MM.1S (cell line): Measurements from ENCODE around the gene BACH2.

Source experiments
- DNase-seq: peaks from one replicate; pipeline ENCODE4 v3.0.0-alpha.2; 2015
- H2AFZ ChIP-seq: fragments of 300-600 bp; sonication (generic); 2 replicates; pipeline ENCODE4 v1.6.0; 2016; ENCODE audit warnings: antibody characterized with exemption, low read length
- H3F3A ChIP-seq: fragments of 300-600 bp; sonication (generic); 2 replicates; pipeline ENCODE4 v1.6.1; 2016; ENCODE audit warnings: mild to moderate bottlenecking, antibody characterized with exemption, low read length, moderate library complexity, mixed read lengths; ENCODE audit not compliant: insufficient read depth
- H3K27ac ChIP-seq: fragments of 300-600 bp; sonication (generic); 2 replicates; pipeline ENCODE4 v1.5.1; 2016; ENCODE audit warnings: mild to moderate bottlenecking, low read length
- H3K27me3 ChIP-seq: fragments of 300-600 bp; sonication (generic); replicated peaks from 2 replicates; pipeline ENCODE4 v1.6.0; 2016; ENCODE audit warnings: low read length; ENCODE audit not compliant: insufficient read depth
- H3K36me3 ChIP-seq: fragments of 300-600 bp; sonication (generic); replicated peaks from 2 replicates; pipeline ENCODE4 v1.6.1; 2016; ENCODE audit warnings: mild to moderate bottlenecking, low read length, mixed read lengths; ENCODE audit not compliant: insufficient read depth
- H3K4me1 ChIP-seq: fragments of 300-600 bp; sonication (generic); 2 replicates; pipeline ENCODE4 v1.6.1; 2016; ENCODE audit warnings: low read length, mixed read lengths
- H3K4me2 ChIP-seq: fragments of 300-600 bp; sonication (generic); 2 replicates; pipeline ENCODE4 v1.6.0; 2016; ENCODE audit warnings: low read depth, low read length
- H3K4me3 ChIP-seq: fragments of 300-600 bp; sonication (generic); 2 replicates; pipeline ENCODE4 v1.5.1; 2016; ENCODE audit warnings: low read length, mixed read lengths
- H3K79me2 ChIP-seq: fragments of 300-600 bp; sonication (generic); 2 replicates; pipeline ENCODE4 v1.6.1; 2016; ENCODE audit warnings: mixed run types, low read length, mixed read lengths
- H3K9ac ChIP-seq: fragments of 300-600 bp; sonication (generic); 2 replicates; pipeline ENCODE4 v1.6.1; 2016; ENCODE audit warnings: low read length, mixed read lengths
- H3K9me2 ChIP-seq: fragments of 300-600 bp; sonication (generic); replicated peaks from 2 replicates; pipeline ENCODE4 v1.6.1; 2016; ENCODE audit warnings: mild to moderate bottlenecking, low read length, mixed read lengths; ENCODE audit not compliant: insufficient read depth
- H3K9me3 ChIP-seq: fragments of 300-600 bp; sonication (generic); replicated peaks from 2 replicates; pipeline ENCODE4 v1.6.1; 2016; ENCODE audit warnings: mild to moderate bottlenecking, low read length, mixed read lengths; ENCODE audit not compliant: insufficient read depth
- H4K20me1 ChIP-seq: fragments of 300-600 bp; sonication (generic); 2 replicates; pipeline ENCODE4 v1.6.1; 2016; ENCODE audit warnings: mild to moderate bottlenecking, low read length, moderate library complexity, mixed read lengths; ENCODE audit not compliant: insufficient read depth
- CTCF ChIP-seq: fragments of 300-600 bp; sonication (generic); IDR thresholded peaks from 2 replicates; pipeline ENCODE4 v1.5.1; 2016; ENCODE audit warnings: antibody characterized with exemption, low read length, mixed read lengths
- EZH2 ChIP-seq: fragments of 300-600 bp; sonication (generic); optimal IDR thresholded peaks from 2 replicates; pipeline ENCODE3; 2017; ENCODE audit warnings: low read depth, mild to moderate bottlenecking, antibody characterized with exemption, low read length, mixed read lengths
- EZH2phosphoT487 ChIP-seq: fragments of 300-600 bp; sonication (generic); IDR thresholded peaks from 2 replicates; pipeline ENCODE4 v1.6.1; 2018; ENCODE audit warnings: antibody characterized with exemption, low read length

The BACH2 gene

GRCh38 chr6:90101403-90101802 is 195.2 kb downstream of the BACH2 start:
- Histone ChIP-seq H3K27me3 (no peaks in the 10 kb centered on the region), H3K4me3 (no peak overlapping the region), H3K9ac (no peak overlapping the region), H4K20me1 (no peaks in the 10 kb centered on the region), H3K27ac (no peak overlapping the region), H3K4me1 (peaks cover 24% of the 10 kb centered on the region), H3F3A (peaks cover 14% of the 10 kb centered on the region; the same call in 1 of the 2 replicates), H2AFZ (no peak overlapping the region), H3K4me2 (no peak overlapping the region), H3K9me2 (no peaks in the 10 kb centered on the region), H3K36me3 (no peaks in the 10 kb centered on the region), H3K79me2 (no peaks in the 10 kb centered on the region), H3K9me3 (no peaks in the 10 kb centered on the region)
- TF ChIP-seq EZH2phosphoT487 (no peak), CTCF (no peak), EZH2 (no peak)
- DNase-seq: no peak

GRCh38 chr6:90100059-90100665 is 196.5 kb downstream of the BACH2 start:
- Histone ChIP-seq H3K27me3 (no peaks in the 10 kb centered on the region), H2AFZ (no peak overlapping the region), H3F3A (peaks cover 14% of the 10 kb centered on the region; the same call in 1 of the 2 replicates), H3K4me2 (no peak overlapping the region), H3K4me3 (no peak overlapping the region), H3K9ac (no peak overlapping the region), H3K27ac (no peak overlapping the region), H3K36me3 (no peaks in the 10 kb centered on the region), H4K20me1 (no peaks in the 10 kb centered on the region), H3K9me3 (no peaks in the 10 kb centered on the region), H3K9me2 (no peaks in the 10 kb centered on the region), H3K4me1 (peaks cover 12% of the 10 kb centered on the region), H3K79me2 (no peaks in the 10 kb centered on the region)
- TF ChIP-seq CTCF (no peak), EZH2 (no peak), EZH2phosphoT487 (no peak)
- DNase-seq: no peak

GRCh38 chr6:90098627-90099026 is 198.0 kb downstream of the BACH2 start:
- no peak overlapping the region for H3K9ac ChIP-seq
- no peak overlapping the region for H3K4me3 ChIP-seq
- H3K27me3 ChIP-seq: no peaks in the 10 kb centered on the region
- no peaks in the 10 kb centered on the region for H3K79me2 ChIP-seq
- no peaks in the 10 kb centered on the region for H3K36me3 ChIP-seq
- TF ChIP-seq EZH2 (no peak), CTCF (no peak), EZH2phosphoT487 (no peak)
- no peaks in the 10 kb centered on the region for H4K20me1 ChIP-seq
- H3K27ac ChIP-seq: no peak overlapping the region
- no peaks in the 10 kb centered on the region for H3K9me3 ChIP-seq
- no peaks in the 10 kb centered on the region for H3K9me2 ChIP-seq
- no peak overlapping the region for H3K4me2 ChIP-seq
- H2AFZ ChIP-seq: no peak overlapping the region
- H3F3A ChIP-seq: peaks cover 7% of the 10 kb centered on the region; the same call in 1 of the 2 replicates
- DNase-seq: no peak
- H3K4me1 ChIP-seq: no peaks in the 10 kb centered on the region
